A673 (cell line): Measurements from ENCODE around the gene DHRS7C.

Experiments used
- CTCF ChIP-seq: fragments of 300-800, 200-600 bp; sonication (generic); conservative IDR thresholded peaks from 2 replicates; pipeline ENCODE4 v1.5.1; 2017; ENCODE audit warnings: low read depth, mild to moderate bottlenecking, antibody characterized with exemption, low read length, moderate library complexity, mixed read lengths
- EZH2 ChIP-seq: fragments of 200-600 bp; sonication (generic); IDR thresholded peaks from 2 replicates; pipeline ENCODE4 v1.6.1; 2017; ENCODE audit warnings: borderline replicate concordance, low read depth, mild to moderate bottlenecking, mixed read lengths, antibody characterized with exemption, low read length; ENCODE audit not compliant: poor library complexity, severe bottlenecking

- TF ChIP-seq EZH2 (no peak), CTCF (no peak)
Measured at GRCh38 chr17:9801505-9801904, 10.1 kb upstream of the DHRS7C start.
